CD4-positive, alpha-beta T cell (primary cell): ENCODE results near the gene ANKRD35. TPM values are rescaled to one million over a fixed set of nuclear protein-coding genes. Genes with fewer than 3 reads are reported as not detected.
"Not testable (repeated sequence)": the region's sequence is repeated elsewhere in the genome, so short reads cannot be mapped to it uniquely, and the experiment has no call there.

Experiments used
- ATAC-seq: fragments of 200-7000 bp; cut with Tn5 transposase; one replicate; pipeline ENCODE4 v1.10.0; 2022; ENCODE audit warnings: mild to moderate bottlenecking; ENCODE audit not compliant: poor library complexity
- CTCF ChIA-PET: fragments of 350-600 bp; sonication (Branson Sonifier 250); formaldehyde crosslinking; loops from one replicate; lab custom pipeline; 2021; ENCODE audit warnings: antibody characterized with exemption, inconsistent platforms; lab: Charles Lee
- POLR2A ChIA-PET: fragments of 350-600 bp; sonication (Branson Sonifier 250); formaldehyde crosslinking; loops from one replicate; lab custom pipeline; 2021; ENCODE audit warnings: antibody characterized with exemption, inconsistent platforms; lab: Charles Lee
- DNase-seq, 14 experiments: peaks; one replicate each; pipeline ENCODE4 v3.0.0-alpha.2; 2013 to 2020; ENCODE audit warnings: mixed read lengths in 2 of 14
- H3K27ac ChIP-seq, 2 donors: one replicate each; pipeline versions ENCODE4 v1.5.1 to v1.7.0; 2013; ENCODE audit warnings: low read length in 2 of 2, low read depth in 1 of 2, mild to moderate bottlenecking in 1 of 2
- H3K27me3 ChIP-seq, 2 experiments: 1 replicate in 1 of 2; 2 replicates in 1 of 2; pipeline versions ENCODE4 v1.6.1 to v1.7.0; 2013; ENCODE audit warnings: low read length in 2 of 2, control low read depth in 1 of 2, mild to moderate bottlenecking in 1 of 2, moderate library complexity in 1 of 2; ENCODE audit not compliant: insufficient read depth in 2 of 2, control insufficient read depth in 1 of 2
- H3K36me3 ChIP-seq: one replicate; pipeline ENCODE4 v1.6.1; 2013; ENCODE audit warnings: low read length, control low read depth; ENCODE audit not compliant: insufficient read depth
- H3K4me1 ChIP-seq: one replicate; pipeline ENCODE4 v1.6.1; 2013; ENCODE audit warnings: low read length, control low read depth; ENCODE audit not compliant: insufficient read depth
- H3K4me3 ChIP-seq: one replicate; pipeline ENCODE4 v1.5.1; 2013; ENCODE audit warnings: mild to moderate bottlenecking, low read length, moderate library complexity
- H3K9me3 ChIP-seq, 2 experiments: 1 replicate in 1 of 2; 2 replicates in 1 of 2; pipeline versions ENCODE4 v1.6.1 to v1.7.0; 2013; ENCODE audit warnings: low read length in 2 of 2, mild to moderate bottlenecking in 2 of 2, control low read depth in 1 of 2, moderate library complexity in 1 of 2; ENCODE audit not compliant: control insufficient read depth in 1 of 2, insufficient read depth in 1 of 2
- H3K27ac Mint-ChIP-seq: one replicate; pipeline ENCODE4 v1.8.0; 2020; ENCODE audit warnings: mixed read lengths
- H3K27me3 Mint-ChIP-seq: one replicate; pipeline ENCODE4 v1.8.0; 2021; ENCODE audit warnings: mixed read lengths
- H3K36me3 Mint-ChIP-seq: one replicate; pipeline ENCODE4 v1.8.0; 2021; ENCODE audit warnings: low read depth, mixed read lengths
- H3K4me1 Mint-ChIP-seq: one replicate; pipeline ENCODE4 v1.8.0; 2021; ENCODE audit warnings: low read depth, mixed read lengths
- H3K4me3 Mint-ChIP-seq: one replicate; pipeline ENCODE4 v1.8.0; 2020; ENCODE audit warnings: mild to moderate bottlenecking, mixed read lengths
- H3K9me3 Mint-ChIP-seq: one replicate; pipeline ENCODE4 v1.8.0; 2020; ENCODE audit warnings: mixed read lengths
- CTCF ChIP-seq: fragments of 200-600 bp; IDR thresholded peaks from one replicate; pipeline ENCODE4 v1.8.0; 2022; ENCODE audit warnings: antibody characterized with exemption, mild to moderate bottlenecking
- intact Hi-C, 2 experiments: fragments of 100-400 bp; cut with DNase I in 1 of 2; cut with micrococcal nuclease in 1 of 2; formaldehyde crosslinking; loops; one replicate each; pipeline versions ENCODE4 v1.15.1 to v1.9.0; 2023 to 2025; cut with DNase I, micrococcal nuclease
- microRNA-seq: library from miRNA; unstranded; fragments of <30 nt; microRNA quantifications from one replicate; pipeline ENCODE4 v1.2.0, GENCODE V29; 2021; ENCODE audit warnings: borderline microRNAs expressed, borderline replicate concordance
- total RNA-seq, 174 experiments: library from RNA in 2 of 174; stranded (reverse) in 2 of 174; gene quantifications; one replicate each; pipeline ENCODE4 v1.2.3 and lab custom pipeline; 2021 to 2026

ANKRD35 gene
- total RNA-seq, 2 experiments from 2014 or later = 0.11 TPM; not detected in 1

GRCh38 chr1:145823565-145824498 is 61.8 kb downstream of the ANKRD35 start, which contains the start of the genes POLR3C and RNF115:
Gene POLR3C (plus strand): TSS chr1:145824200. CDS start chr1:145825777, 1,577 bp downstream.
Gene RNF115 (minus strand): TSS chr1:145824095. CDS start chr1:145823873, 222 bp downstream.
- peak; percentile 96 for ATAC-seq
- peak; percentile 75 to 95 (median 86) for DNase-seq
- Mint-ChIP-seq H3K9me3 (no peaks in the 10 kb centered on the region), H3K27me3 (no peaks in the 10 kb centered on the region), H3K27ac (peak within 1 kb of the TSS; percentile 91), H3K4me1 (peaks cover 29% of the 10 kb centered on the region), H3K36me3 (peaks cover 50% of the 10 kb centered on the region), H3K4me3 (peak within 1 kb of the TSS; percentile 96)
- Histone ChIP-seq H3K9me3 (no peaks in the 10 kb centered on the region), H3K4me1 (peaks cover 12% of the 10 kb centered on the region), H3K27me3 (no peaks in the 10 kb centered on the region), H3K4me3 (peak within 1 kb of the TSS; percentile 74), H3K36me3 (peaks cover 29% of the 10 kb centered on the region), H3K27ac (peak within 1 kb of the TSS; percentile 78 to 81)
- ChIA-PET POLR2A (interaction anchor here (0.7 to 4.0 kb wide), 18 partner anchors 9 to 399 kb away, joined by 3 to 37 read pairs (median 4); partner anchors contain the start of genes ANKRD34A, LIX1L, NBPF20 and NUDT17), CTCF (interaction anchor here (3.3 kb wide), 1 partner anchor 22 kb away, joined by 27 read pairs; the partner anchor contains the start of gene NUDT17)
- no peak for TF ChIP-seq CTCF
- intact Hi-C loops = no loop called here

GRCh38 chr1:145822779-145823331 is 62.8 kb downstream of the ANKRD35 start:
- H3K27ac ChIP-seq, ATAC-seq, H3K4me3 ChIP-seq, H3K4me3 Mint-ChIP-seq, H3K9me3 ChIP-seq, H3K9me3 Mint-ChIP-seq, H3K27me3 Mint-ChIP-seq, CTCF ChIA-PET, intact Hi-C loops, H3K27me3 ChIP-seq, POLR2A ChIA-PET: not testable (repeated sequence)
- H3K27ac Mint-ChIP-seq = peak overlapping the region; percentile 91
- DNase-seq = peak in 1 of 14 experiments; percentile 18
- H3K36me3 Mint-ChIP-seq = peaks cover 40% of the 10 kb centered on the region
- H3K4me1 ChIP-seq = peaks cover 12% of the 10 kb centered on the region
- H3K4me1 Mint-ChIP-seq = peaks cover 29% of the 10 kb centered on the region
- peaks cover 20% of the 10 kb centered on the region for H3K36me3 ChIP-seq

- H3K9me3 ChIP-seq, POLR2A ChIA-PET, CTCF ChIA-PET, H3K9me3 Mint-ChIP-seq, H3K27ac Mint-ChIP-seq, H3K4me3 Mint-ChIP-seq, H3K4me1 ChIP-seq, H3K27ac ChIP-seq, H3K36me3 ChIP-seq, H3K4me3 ChIP-seq, H3K36me3 Mint-ChIP-seq, intact Hi-C loops, H3K27me3 ChIP-seq, H3K27me3 Mint-ChIP-seq, H3K4me1 Mint-ChIP-seq: not testable (repeated sequence)
- DNase-seq (peak in 1 of 14 experiments; percentile 35), ATAC-seq (peak; percentile 39)
These were observed 67.6 kb downstream of the ANKRD35 start for GRCh38 chr1:145818095-145818494.

Small RNA genes lying within 50 kb of the gene (microRNA-seq; reads per million reads assigned to microRNA genes)
- not detected for gene MIR6736

Other genes starting within 250 kb of the ANKRD35 start
- gene PDZK1, start 178.5 kb downstream of the ANKRD35 start, total RNA-seq = not detected
- gene CD160, start 166.4 kb downstream of the ANKRD35 start, total RNA-seq = not detected
- 10 to 100 TPM; 11.4 to 11.9 TPM for gene RNF115, start 61.8 kb downstream of the ANKRD35 start, total RNA-seq
- gene POLR3C, start 61.7 kb downstream of the ANKRD35 start, total RNA-seq = 10 to 100 TPM; 18.6 to 19.9 TPM
- 1 to 10 TPM; 1.6 to 2.8 TPM for gene NUDT17, start 40.2 kb downstream of the ANKRD35 start, total RNA-seq
- gene PIAS3, start 26.8 kb downstream of the ANKRD35 start, total RNA-seq = 10 to 100 TPM; 18.7 to 19.7 TPM
- 1 to 10 TPM in 1 of 2 experiments, under 1 TPM in 1; 0.77 to 1.0 TPM for gene ITGA10, start 24.2 kb upstream of the ANKRD35 start, total RNA-seq
- gene PEX11B, start 32.9 kb upstream of the ANKRD35 start, total RNA-seq = 10 to 100 TPM; 11.6 to 13.2 TPM
- gene RBM8A, start 41.6 kb upstream of the ANKRD35 start, total RNA-seq = 100 to 1,000 TPM; 126 to 134 TPM
- 10 to 100 TPM; 21.4 to 21.5 TPM for gene LIX1L, start 72.2 kb upstream of the ANKRD35 start, total RNA-seq
- gene ANKRD34A, start 78.7 kb upstream of the ANKRD35 start, total RNA-seq = under 1 TPM; 0.42 to 0.47 TPM
- gene POLR3GL, start 78.8 kb upstream of the ANKRD35 start, total RNA-seq = 10 to 100 TPM; 17.2 to 17.8 TPM
- gene TXNIP, start 110.7 kb upstream of the ANKRD35 start, total RNA-seq = 1,000 to 10,000 TPM; 1,317 to 1,358 TPM
- gene HJV, start 135.9 kb upstream of the ANKRD35 start, total RNA-seq = not detected